HG02938 (cell line): ENCODE results near the gene PDSS2.
A peak's percentile ranks its signal among the peaks of the same experiment; 100 is the strongest.
"Not testable (repeated sequence)": the region's sequence is repeated elsewhere in the genome, so short reads cannot be mapped to it uniquely, and the experiment has no call there.

ENCODE experiments used
- ATAC-seq: cut with Tn5 transposase; IDR thresholded peaks from one replicate; pipeline ENCODE4 v1.9.1; 2021; ENCODE audit warnings: mild to moderate bottlenecking, moderate library complexity; ENCODE audit not compliant: unreplicated experiment

Gene PDSS2

GRCh38 chr6:107475360-107475759, 16.0 kb upstream of the PDSS2 start:
- ATAC-seq = not testable (repeated sequence)

- no peak for ATAC-seq
These were observed 14.3 kb upstream of the PDSS2 start for GRCh38 chr6:107473660-107474059.

GRCh38 chr6:107470364-107470763, 11.0 kb upstream of the PDSS2 start:
- ATAC-seq = no peak

- no peak for ATAC-seq
These were observed 6.7 kb upstream of the PDSS2 start for GRCh38 chr6:107466062-107466461.

DNA sequence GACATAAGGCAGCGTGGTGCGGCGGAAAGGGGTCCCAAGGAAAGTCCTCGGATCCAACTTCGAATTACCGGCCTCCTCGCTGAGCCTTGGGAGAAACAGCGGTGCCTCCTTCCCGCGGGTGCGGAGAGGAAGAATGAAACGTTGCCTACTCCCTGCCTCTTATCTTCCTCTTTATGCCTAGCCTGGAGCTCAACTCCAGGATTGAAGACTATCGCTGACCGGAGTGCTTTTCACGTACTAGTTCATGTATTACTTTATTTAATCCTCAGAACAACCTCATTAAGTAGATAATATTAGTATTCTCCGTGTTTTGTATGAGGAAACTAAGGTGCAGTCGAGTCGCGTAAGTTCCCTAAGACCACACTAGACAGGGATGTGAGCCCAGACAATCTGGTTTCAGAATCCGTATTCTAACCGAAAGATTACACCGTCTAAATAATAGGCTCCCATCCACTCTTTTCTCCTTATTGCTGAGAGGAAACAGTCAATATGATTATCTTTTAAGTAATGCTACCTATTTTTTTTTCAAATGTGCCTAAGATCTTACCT, 793 bp upstream of the PDSS2 start:
- ATAC-seq = no peak

GRCh38 chr6:107458672-107459282, 587 bp downstream of the PDSS2 start:
- ATAC-seq = peak; percentile 19

DNA sequence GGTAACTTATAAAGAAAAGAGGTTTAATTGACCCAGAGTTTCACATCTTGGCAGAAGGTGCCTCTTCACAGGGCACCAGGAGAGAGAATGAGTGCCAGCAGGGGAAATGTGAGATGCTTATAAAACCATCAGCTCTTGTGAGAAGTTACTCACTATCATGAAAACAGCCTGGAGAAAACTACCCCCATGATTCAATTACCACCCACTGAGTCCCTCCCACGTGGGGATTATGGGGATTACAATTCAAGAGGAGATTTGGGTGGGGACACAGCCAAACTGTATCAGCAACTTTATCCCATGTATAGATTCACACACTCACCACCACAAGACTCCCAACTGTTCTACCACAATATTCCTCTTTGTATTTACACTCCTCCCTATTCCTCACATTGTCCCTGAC, 10.6 kb downstream of the PDSS2 start:
- ATAC-seq = no peak

GRCh38 chr6:107447663-107448216, 11.6 kb downstream of the PDSS2 start:
- no peak for ATAC-seq

GRCh38 chr6:107444277-107444676, 15.1 kb downstream of the PDSS2 start:
- no peak for ATAC-seq

GRCh38 chr6:107443608-107444267, 15.6 kb downstream of the PDSS2 start:
- ATAC-seq = no peak

- no peak for ATAC-seq
These were observed 16.3 kb downstream of the PDSS2 start for GRCh38 chr6:107442938-107443607.

DNA sequence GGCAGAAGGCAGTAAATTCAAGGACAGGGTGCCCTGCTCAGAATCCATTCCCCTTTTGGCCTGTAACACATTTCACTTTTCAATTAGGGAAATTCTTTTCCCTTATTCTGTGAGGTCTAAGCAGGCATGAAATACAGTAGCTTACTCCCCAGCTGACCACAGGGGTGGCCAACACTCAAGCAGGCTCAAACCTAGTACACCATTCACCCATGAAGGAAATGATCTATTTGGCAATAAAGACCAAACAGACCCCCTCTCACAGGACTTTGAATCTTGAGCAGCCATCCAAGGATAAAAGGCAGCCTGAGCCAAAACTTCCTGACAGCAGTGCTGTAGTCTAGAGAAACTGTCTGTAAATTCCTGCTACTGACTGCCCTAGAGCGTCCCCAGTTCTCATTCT, 17.7 kb downstream of the PDSS2 start:
- no peak for ATAC-seq

DNA sequence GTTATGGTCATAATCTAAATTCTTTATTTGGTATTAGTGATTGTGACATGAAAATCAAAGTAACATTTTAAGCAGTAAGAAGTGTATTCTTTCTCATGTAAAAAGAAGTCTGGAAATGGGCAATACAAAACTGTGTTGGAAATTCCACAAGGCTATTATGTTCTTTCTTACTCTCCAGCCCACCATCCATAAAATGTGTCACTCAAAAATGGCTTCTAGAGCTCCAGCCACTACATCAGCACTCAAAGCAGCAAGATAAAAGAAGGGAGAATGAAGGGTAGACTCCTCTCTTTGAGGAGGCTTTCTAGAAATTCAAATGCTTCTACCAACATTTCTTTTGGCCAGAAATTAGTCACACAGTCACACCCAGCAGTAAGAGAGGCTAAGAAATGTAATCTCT, 18.4 kb downstream of the PDSS2 start:
- no peak for ATAC-seq

GRCh38 chr6:107439406-107439805, 20.0 kb downstream of the PDSS2 start:
- no peak for ATAC-seq

GRCh38 chr6:107437691-107438090, 21.7 kb downstream of the PDSS2 start:
- ATAC-seq = no peak

- ATAC-seq = no peak
These were observed 22.5 kb downstream of the PDSS2 start for GRCh38 chr6:107436881-107437280.

GRCh38 chr6:107435798-107436197, 23.6 kb downstream of the PDSS2 start:
- ATAC-seq = no peak

GRCh38 chr6:107434812-107435211, 24.6 kb downstream of the PDSS2 start:
- ATAC-seq = no peak

- ATAC-seq = not testable (repeated sequence)
These were observed 33.4 kb downstream of the PDSS2 start for GRCh38 chr6:107425951-107426350.

GRCh38 chr6:107423474-107423990, 35.8 kb downstream of the PDSS2 start:
- ATAC-seq = no peak

DNA sequence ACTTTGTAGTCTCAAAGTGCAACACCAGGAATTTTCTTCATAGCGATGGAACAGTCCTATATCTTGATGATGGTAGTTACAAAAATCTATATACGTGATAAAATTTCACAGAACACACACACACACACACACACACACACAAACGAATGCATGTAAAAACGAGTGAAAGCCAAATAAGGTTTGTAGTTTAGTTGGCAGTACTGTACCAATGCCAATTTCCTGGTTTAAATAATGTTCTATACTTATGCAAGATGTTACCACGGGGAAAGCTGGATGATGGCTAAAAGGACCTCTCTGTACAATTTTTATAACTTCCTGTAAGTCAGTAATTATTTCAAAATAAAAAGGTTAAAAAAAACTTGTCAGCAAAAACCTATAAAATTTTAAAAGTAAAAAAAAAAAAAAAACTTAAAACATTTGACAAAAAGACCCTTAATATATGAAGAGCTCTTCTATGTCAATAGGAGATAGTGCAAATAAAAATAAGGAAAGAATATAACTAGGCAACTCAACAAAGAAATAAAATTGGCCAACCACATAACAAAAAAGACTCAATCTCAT, 37.6 kb downstream of the PDSS2 start:
- ATAC-seq = no peak
